Limb (tissue), 2 donors: Measurements from ENCODE around the gene ZNF385B.

Experiments used
- DNase-seq, 2 donors: peaks; one replicate each; pipeline ENCODE4 v3.0.0-alpha.2; 2016; ENCODE audit errors: extremely low spot score in 2 of 2

The ZNF385B gene

GRCh38 chr2:179685146-179685545 is 176.3 kb downstream of the ZNF385B start:
- DNase-seq = no peak

- DNase-seq = no peak
These were observed 178.7 kb downstream of the ZNF385B start for GRCh38 chr2:179682756-179683155.

GRCh38 chr2:179677746-179678505 is 183.5 kb downstream of the ZNF385B start:
- DNase-seq = no peak

GRCh38 chr2:179677077-179677688 is 184.2 kb downstream of the ZNF385B start:
- peak in 1 of 2 donors; percentile 68 for DNase-seq

GRCh38 chr2:179675435-179675834 is 186.0 kb downstream of the ZNF385B start:
- no peak for DNase-seq

GRCh38 chr2:179671043-179671981 is 190.1 kb downstream of the ZNF385B start:
- no peak for DNase-seq

GRCh38 chr2:179669196-179669595 is 192.2 kb downstream of the ZNF385B start:
- DNase-seq = no peak

- no peak for DNase-seq
These were observed 196.2 kb downstream of the ZNF385B start for GRCh38 chr2:179664972-179665812.

- DNase-seq = no peak
These were observed 199.4 kb downstream of the ZNF385B start for GRCh38 chr2:179661986-179662385.

GRCh38 chr2:179657068-179657595 is 204.3 kb downstream of the ZNF385B start:
- DNase-seq = no peak

- no peak for DNase-seq
These were observed 205.8 kb downstream of the ZNF385B start for GRCh38 chr2:179655627-179656026.

GRCh38 chr2:179654806-179655205 is 206.6 kb downstream of the ZNF385B start:
- DNase-seq = no peak

GRCh38 chr2:179652296-179652695 is 209.1 kb downstream of the ZNF385B start:
- DNase-seq = no peak

GRCh38 chr2:179650420-179650819 is 211.0 kb downstream of the ZNF385B start:
- no peak for DNase-seq

- DNase-seq = no peak
These were observed 214.4 kb downstream of the ZNF385B start for GRCh38 chr2:179646862-179647587.

- no peak for DNase-seq
These were observed 215.1 kb downstream of the ZNF385B start for GRCh38 chr2:179646173-179646769.

GRCh38 chr2:179645047-179645446 is 216.4 kb downstream of the ZNF385B start:
- no peak for DNase-seq

- DNase-seq = no peak
These were observed 218.9 kb downstream of the ZNF385B start for GRCh38 chr2:179642462-179642861.

GRCh38 chr2:179636995-179637394 is 224.4 kb downstream of the ZNF385B start:
- peak in 1 of 2 donors; percentile 34 for DNase-seq
